NCI-H187 (cell line): ENCODE data around the gene DHRS12.

ENCODE experiments used
- DNase-seq, 2 experiments: peaks; one replicate each; lab custom pipeline; 2025; lab: John Stamatoyannopoulos, UW

Gene DHRS12

DNA sequence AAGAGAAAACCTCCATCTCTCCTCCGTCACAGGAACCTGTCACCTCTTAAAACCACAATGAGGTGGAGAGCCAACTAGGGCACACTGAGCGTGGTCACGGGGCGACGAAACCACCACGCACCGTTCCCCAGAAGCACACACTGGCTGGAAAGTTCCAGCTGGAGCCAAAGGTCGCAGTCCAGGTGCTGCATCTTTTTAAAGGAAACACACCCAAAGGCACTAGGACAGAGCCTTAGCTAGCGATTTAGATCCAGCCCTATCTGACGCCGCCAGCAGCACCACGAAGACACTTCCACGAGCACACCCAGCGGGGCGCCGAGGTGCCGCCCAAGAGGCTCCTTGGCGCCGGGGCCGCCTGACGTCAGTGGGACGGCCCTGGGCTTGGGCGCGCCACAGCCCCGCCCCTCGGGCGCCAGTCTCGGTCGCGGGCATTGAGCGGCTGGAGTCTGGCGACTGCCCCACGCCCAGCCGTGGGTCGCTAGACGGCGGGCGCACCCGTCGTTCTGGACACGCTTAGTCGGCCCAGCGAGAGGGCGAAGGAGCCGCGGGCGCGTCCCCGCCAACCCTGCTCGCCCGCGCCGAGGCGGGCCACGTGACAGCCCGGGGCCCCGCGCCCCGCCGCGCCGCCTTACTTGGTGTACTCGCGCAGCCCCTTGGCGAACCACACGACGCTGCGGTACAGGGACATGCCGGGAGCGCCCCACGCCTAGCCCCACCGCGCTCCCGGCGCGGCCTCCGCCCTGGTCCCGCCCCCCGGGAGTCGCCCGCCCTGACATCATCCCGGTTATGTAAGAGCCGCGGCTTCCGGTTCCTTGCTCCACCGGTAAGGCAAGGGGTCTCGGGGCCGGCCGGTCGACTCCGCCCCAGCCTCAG is at the start of gene DHRS12:
Gene DHRS12, minus strand, starts transcription at position 742 of the 873 bp plus-strand sequence. CDS start 4,504 bp downstream, outside the sequence.
- peak; percentile 76 to 81 for DNase-seq

GRCh38 chr13:51849145-51850101 is 45.5 kb upstream of the DHRS12 start:
- no peak for DNase-seq

- DNase-seq = no peak
Measured at GRCh38 chr13:51848674-51849073, 44.7 kb upstream of the DHRS12 start.

GRCh38 chr13:51846756-51847155 is 42.8 kb upstream of the DHRS12 start:
- no peak for DNase-seq

GRCh38 chr13:51845574-51846318 is 41.8 kb upstream of the DHRS12 start:
- no peak for DNase-seq

DNA sequence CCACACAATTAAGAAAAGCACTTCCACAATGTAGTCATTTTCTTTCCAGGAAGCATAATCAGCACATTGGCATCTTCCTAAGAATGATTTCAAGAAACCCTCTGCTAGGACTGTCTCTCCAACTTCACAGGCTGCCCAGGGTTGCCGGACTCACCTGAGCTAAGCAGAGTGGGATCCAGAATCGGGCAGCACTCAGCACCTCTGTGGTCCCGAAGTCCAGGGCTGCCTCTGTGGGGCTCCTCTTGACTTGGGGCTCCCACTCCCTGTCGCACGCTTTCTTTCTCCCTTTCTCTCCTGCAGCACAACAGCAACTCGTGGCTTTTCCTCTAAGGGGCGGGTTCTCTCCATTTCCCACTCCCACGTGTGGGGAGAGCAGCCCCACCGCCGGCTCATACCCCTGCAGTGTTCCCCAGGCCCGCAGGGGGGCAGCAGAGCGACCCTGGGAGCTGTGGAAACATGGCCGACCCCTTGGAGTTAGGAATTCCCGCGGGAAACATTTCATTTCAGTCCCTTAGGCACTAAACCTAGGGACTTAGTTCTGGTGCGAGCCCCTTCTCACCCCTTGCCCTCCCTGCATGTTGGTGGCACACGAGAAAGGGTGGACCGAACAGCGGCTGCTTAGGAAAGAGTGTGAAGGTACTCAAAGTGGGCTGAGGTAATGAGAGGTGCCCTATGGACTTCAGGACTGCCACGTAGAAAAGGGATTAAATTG is 41.1 kb upstream of the DHRS12 start, which contains the start of gene TMEM272:
Gene TMEM272, minus strand, starts transcription at position 316 of the 712 bp plus-strand sequence. CDS start 6,647 bp downstream, outside the sequence.
- DNase-seq = peak in 1 of 2 experiments; percentile 35

DNA sequence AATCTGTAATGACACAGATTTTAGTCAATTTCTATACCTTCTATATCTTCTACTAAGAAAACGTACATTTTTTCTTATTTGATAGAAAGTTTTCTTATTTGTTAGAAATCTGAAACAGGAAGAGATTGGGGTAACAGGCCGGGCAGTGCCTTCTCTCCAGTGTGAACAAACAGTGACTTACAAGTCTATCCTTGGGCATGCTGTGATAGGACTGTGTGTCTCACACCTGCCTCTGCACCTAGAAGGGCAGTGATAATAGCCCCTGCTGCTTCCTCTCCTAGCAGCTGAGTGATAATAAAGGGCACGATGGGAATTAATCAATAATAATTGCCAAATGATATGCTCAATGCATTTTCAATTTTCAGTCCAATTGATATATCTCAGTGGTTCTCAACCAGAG is 39.6 kb upstream of the DHRS12 start:
- no peak for DNase-seq

- DNase-seq = no peak
Measured at GRCh38 chr13:51841732-51842131, 37.8 kb upstream of the DHRS12 start.

DNA sequence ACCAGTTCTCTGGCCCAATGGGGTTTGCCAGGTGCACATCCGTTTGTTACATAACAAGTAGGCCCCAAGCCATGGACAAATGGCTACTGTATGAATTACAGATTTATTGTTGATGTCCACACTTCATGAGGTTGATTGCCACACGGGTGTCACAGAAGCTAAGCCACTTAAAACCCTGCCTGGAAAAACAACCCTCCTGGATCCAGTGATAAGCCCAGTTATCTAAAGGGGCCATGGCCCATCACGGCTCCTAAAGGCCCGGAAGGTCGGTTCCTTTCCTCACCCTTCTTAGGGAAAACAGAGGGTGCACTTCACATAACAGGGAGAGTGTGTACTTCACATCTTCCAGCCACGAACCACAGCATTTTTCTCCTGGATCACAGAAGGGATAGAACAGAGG is 37.0 kb upstream of the DHRS12 start:
- DNase-seq = no peak

GRCh38 chr13:51839711-51840540 is 36.0 kb upstream of the DHRS12 start:
- no peak for DNase-seq

DNA sequence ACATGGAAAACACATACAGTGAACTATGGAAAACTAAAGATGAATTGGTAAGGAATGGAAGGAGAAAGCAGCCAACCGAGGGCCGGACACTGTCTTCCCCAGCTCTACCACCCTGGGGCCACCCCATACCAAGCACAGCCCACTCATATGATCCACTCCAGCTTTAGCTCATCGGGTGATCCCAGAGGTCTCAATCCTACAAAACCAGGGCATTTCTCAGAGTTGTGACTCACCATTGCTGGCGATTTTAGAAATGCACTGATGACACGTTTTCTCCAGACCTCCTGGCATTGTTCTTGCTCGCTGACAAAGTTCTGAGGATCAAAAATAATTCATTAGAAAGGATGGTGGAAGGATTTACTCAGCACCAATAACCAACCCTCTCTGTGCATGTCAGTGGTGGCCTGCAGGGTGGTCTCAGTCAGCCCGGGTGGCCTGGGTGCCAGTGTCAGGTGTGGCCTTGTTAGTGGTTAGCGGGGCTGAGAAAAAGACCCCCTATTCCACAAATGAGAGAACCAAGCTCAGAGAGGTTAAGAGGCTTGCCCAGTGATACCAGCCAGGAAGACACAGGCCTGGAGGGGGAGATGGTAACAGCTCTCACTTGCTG is 34.4 kb upstream of the DHRS12 start:
- no peak for DNase-seq

GRCh38 chr13:51837016-51837415 is 33.1 kb upstream of the DHRS12 start:
- no peak for DNase-seq

GRCh38 chr13:51834581-51835171 is 30.7 kb upstream of the DHRS12 start:
- no peak for DNase-seq

DNA sequence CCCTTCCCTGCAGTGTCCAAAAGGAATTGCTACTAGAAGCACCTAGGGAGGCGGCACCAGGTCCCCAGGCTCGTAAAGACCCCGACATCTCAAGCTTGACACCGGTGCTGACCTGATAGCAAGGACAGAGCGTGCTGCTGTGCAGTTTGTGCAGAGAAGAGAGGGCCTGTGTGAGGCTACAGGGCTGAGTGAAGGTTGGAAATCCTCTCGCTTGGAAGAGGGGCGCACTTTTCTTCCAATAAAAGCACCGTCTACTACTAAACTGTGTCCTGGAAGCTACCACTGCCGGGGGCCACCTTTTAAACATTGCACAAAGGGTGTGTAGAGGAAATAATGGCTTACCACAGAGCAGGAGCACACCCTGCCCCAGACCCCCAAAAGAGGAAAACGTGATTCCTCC is 30.0 kb upstream of the DHRS12 start:
- DNase-seq = no peak

GRCh38 chr13:51832471-51833152 is 28.6 kb upstream of the DHRS12 start:
- DNase-seq = no peak

GRCh38 chr13:51831519-51831918 is 27.6 kb upstream of the DHRS12 start:
- no peak for DNase-seq

- no peak for DNase-seq
Measured at GRCh38 chr13:51829568-51829899, 25.6 kb upstream of the DHRS12 start.

- no peak for DNase-seq
Measured at GRCh38 chr13:51828730-51829567, 25.0 kb upstream of the DHRS12 start.
